Breast epithelium (tissue), 4 donors: ENCODE results near the gene UBE2M. TPM values are rescaled to one million over a fixed set of nuclear protein-coding genes. Genes with fewer than 3 reads are reported as not detected.

Experiments used
- DNase-seq, 2 donors: peaks; one replicate each; pipeline ENCODE4 v3.0.0-alpha.2; 2019; ENCODE audit warnings: low spot score in 2 of 2
- H3K27ac ChIP-seq, 2 donors: fragments of 200-600 bp; sonication (generic) in 1 of 2; one replicate each; pipeline ENCODE4 v1.5.1; 2016 to 2019; ENCODE audit warnings: mild to moderate bottlenecking in 1 of 2
- H3K27me3 ChIP-seq, 2 donors: fragments of 200-600 bp; sonication (generic) in 1 of 2; one replicate each; pipeline versions ENCODE4 v1.5.1 to v1.6.0; 2017 to 2019; ENCODE audit warnings: control low read depth in 1 of 2, mild to moderate bottlenecking in 1 of 2
- H3K36me3 ChIP-seq: fragments of 200-600 bp; one replicate; pipeline ENCODE4 v1.5.1; 2019
- H3K4me1 ChIP-seq, 2 donors: fragments of 200-600 bp; sonication (generic); one replicate each; pipeline ENCODE4 v1.5.1; 2016 to 2019; ENCODE audit warnings: control low read depth in 1 of 2
- H3K4me3 ChIP-seq, 3 donors: fragments of 200-600 bp; sonication (generic); 1 replicate in 2 of 3; 2 replicates in 1 of 3; pipeline ENCODE4 v1.5.1; 2016 to 2019; ENCODE audit warnings: mild to moderate bottlenecking in 3 of 3, moderate library complexity in 2 of 3
- H3K9me3 ChIP-seq, 2 donors: fragments of 200-600 bp; sonication (generic) in 1 of 2; one replicate each; pipeline ENCODE4 v1.5.1; 2016 to 2019; ENCODE audit warnings: control low read depth in 1 of 2
- CTCF ChIP-seq, 3 donors: fragments of 450-650 bp; IDR thresholded peaks; one replicate each; pipeline ENCODE4 v1.5.1; 2016 to 2017; ENCODE audit warnings: antibody characterized with exemption in 3 of 3, mild to moderate bottlenecking in 3 of 3, moderate library complexity in 3 of 3
- POLR2A ChIP-seq: fragments of 450-650 bp; IDR thresholded peaks from one replicate; pipeline ENCODE4 v1.6.1; 2016; ENCODE audit warnings: antibody characterized with exemption, mild to moderate bottlenecking, moderate library complexity
- POLR2AphosphoS5 ChIP-seq, 3 donors: sonication (generic); formaldehyde crosslinking; IDR thresholded peaks; one replicate each; pipeline ENCODE4 v1.6.1; 2017; ENCODE audit warnings: antibody characterized with exemption in 3 of 3
- intact Hi-C: fragments of 100-400 bp; cut with DNase I; formaldehyde crosslinking; loops from one replicate; pipeline ENCODE4 v1.15.1; 2023; ENCODE audit warnings: low total_unique reads
- total RNA-seq, 3 donors: library from RNA; depleted of rRNA; stranded (reverse); fragments of >200 nt; gene quantifications; one replicate each; pipeline ENCODE4 v1.1.0, GENCODE V29; 2016

UBE2M gene
- total RNA-seq, 3 donors from 2014 or later, result 19.0 to 21.3 (median 19.3) TPM

GRCh38 chr19:58514564-58515022 lies 43.8 kb downstream of the UBE2M start:
- H3K27me3 ChIP-seq, result no peaks in the 10 kb centered on the region
- H3K36me3 ChIP-seq, result no peaks in the 10 kb centered on the region
- no peaks in the 10 kb centered on the region for H3K9me3 ChIP-seq
- peaks cover 9 to 21% of the 10 kb centered on the region in 2 donors for H3K4me1 ChIP-seq
- peak overlapping the region; percentile 31 to 70 (median 54) for H3K4me3 ChIP-seq
- intact Hi-C loops, result no loop called here
- TF ChIP-seq CTCF (IDR thresholded peaks at IDR 0.05), result no peak
- TF ChIP-seq POLR2A, result no peak
- no peak for TF ChIP-seq POLR2AphosphoS5 (IDR thresholded peaks at IDR 0.05)
- H3K27ac ChIP-seq, result peak overlapping the region; percentile 85 to 90
- DNase-seq, result no peak

GRCh38 chr19:58513694-58514563 lies 44.5 kb downstream of the UBE2M start:
- H3K36me3 ChIP-seq, result no peaks in the 10 kb centered on the region
- H3K27me3 ChIP-seq, result no peaks in the 10 kb centered on the region
- peak; percentile 75 to 91 for DNase-seq
- intact Hi-C loops, result no loop called here
- H3K4me3 ChIP-seq, result peak overlapping the region; percentile 31 to 70 (median 54)
- peaks cover 9 to 21% of the 10 kb centered on the region in 2 donors for H3K4me1 ChIP-seq
- peak overlapping the region; percentile 85 to 90 for H3K27ac ChIP-seq
- TF ChIP-seq POLR2AphosphoS5 (IDR thresholded peaks at IDR 0.05) (peak; percentile 66 to 81 (median 74)), CTCF (IDR thresholded peaks at IDR 0.05) (peak; percentile 71 to 93 (median 74)), POLR2A (no peak)
- no peaks in the 10 kb centered on the region for H3K9me3 ChIP-seq

GRCh38 chr19:58513213-58513693 lies 45.2 kb downstream of the UBE2M start:
- Histone ChIP-seq H3K4me3 (peak overlapping the region in 2 of 3 donors; percentile 54 to 70), H3K27ac (peak overlapping the region; percentile 85 to 90)

GRCh38 chr19:58511353-58512208 lies 46.8 kb downstream of the UBE2M start, which contains the start of gene SLC27A5:
Gene SLC27A5, minus strand, starts transcription at chr19:58511992. Its CDS starts 37 bp downstream, at chr19:58511955.
- DNase-seq, result no peak
- H3K9me3 ChIP-seq, result no peaks in the 10 kb centered on the region
- TF ChIP-seq POLR2A, result no peak
- no peak for TF ChIP-seq POLR2AphosphoS5 (IDR thresholded peaks at IDR 0.05)
- no peak for TF ChIP-seq CTCF (IDR thresholded peaks at IDR 0.05)
- intact Hi-C loops, result no loop called here
- no peak within 1 kb of the TSS for H3K4me3 ChIP-seq
- H3K4me1 ChIP-seq, result peaks cover 0 to 5% of the 10 kb centered on the region in 2 donors
- peak within 1 kb of the TSS in 1 of 2 donors; percentile 85 for H3K27ac ChIP-seq
- H3K27me3 ChIP-seq, result no peaks in the 10 kb centered on the region
- H3K36me3 ChIP-seq, result no peaks in the 10 kb centered on the region

More at GRCh38 chr19:58513213-58513693, 45.2 kb downstream of the UBE2M start:
- Histone ChIP-seq H3K36me3 (no peaks in the 10 kb centered on the region), H3K9me3 (no peaks in the 10 kb centered on the region), H3K4me1 (peaks cover 7 to 14% of the 10 kb centered on the region in 2 donors), H3K27me3 (no peaks in the 10 kb centered on the region)
- no peak for TF ChIP-seq POLR2AphosphoS5 (IDR thresholded peaks at IDR 0.05)
- TF ChIP-seq POLR2A, result no peak
- TF ChIP-seq CTCF (IDR thresholded peaks at IDR 0.05), result no peak
- no peak for DNase-seq
- intact Hi-C loops, result no loop called here
